GM20000 (cell line): Measurements from ENCODE around the gene ARHGAP8.

Experiments
- DNase-seq: peaks from one replicate; pipeline ENCODE4 v3.0.0; 2012; ENCODE audit warnings: low spot score
- TF ChIP-seq, protein P1 (sequence below): IDR thresholded peaks from 2 replicates; pipeline ENCODE4 v1.5.1; 2012; ENCODE audit warnings: mild to moderate bottlenecking, control low read depth; ENCODE audit errors: extremely low read depth, missing control alignments

Gene ARHGAP8

DNA sequence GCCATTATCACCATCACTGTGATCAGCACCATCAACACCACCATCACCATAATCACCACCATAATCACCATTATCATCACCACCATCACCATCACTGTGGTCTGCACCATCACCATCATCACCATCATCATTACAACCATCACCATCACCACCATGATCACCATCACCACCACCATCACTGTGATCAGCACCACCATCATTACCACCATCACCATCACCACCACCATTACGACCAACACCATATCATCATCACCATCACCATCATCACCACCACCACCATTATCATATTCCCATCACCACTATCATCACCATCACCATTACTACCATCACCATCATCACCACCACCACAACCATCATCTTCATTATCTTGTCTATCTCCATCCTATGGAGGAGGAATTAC, 132.2 kb downstream of the ARHGAP8 start:
- no peak for DNase-seq
- TF ChIP-seq, protein P1, sequence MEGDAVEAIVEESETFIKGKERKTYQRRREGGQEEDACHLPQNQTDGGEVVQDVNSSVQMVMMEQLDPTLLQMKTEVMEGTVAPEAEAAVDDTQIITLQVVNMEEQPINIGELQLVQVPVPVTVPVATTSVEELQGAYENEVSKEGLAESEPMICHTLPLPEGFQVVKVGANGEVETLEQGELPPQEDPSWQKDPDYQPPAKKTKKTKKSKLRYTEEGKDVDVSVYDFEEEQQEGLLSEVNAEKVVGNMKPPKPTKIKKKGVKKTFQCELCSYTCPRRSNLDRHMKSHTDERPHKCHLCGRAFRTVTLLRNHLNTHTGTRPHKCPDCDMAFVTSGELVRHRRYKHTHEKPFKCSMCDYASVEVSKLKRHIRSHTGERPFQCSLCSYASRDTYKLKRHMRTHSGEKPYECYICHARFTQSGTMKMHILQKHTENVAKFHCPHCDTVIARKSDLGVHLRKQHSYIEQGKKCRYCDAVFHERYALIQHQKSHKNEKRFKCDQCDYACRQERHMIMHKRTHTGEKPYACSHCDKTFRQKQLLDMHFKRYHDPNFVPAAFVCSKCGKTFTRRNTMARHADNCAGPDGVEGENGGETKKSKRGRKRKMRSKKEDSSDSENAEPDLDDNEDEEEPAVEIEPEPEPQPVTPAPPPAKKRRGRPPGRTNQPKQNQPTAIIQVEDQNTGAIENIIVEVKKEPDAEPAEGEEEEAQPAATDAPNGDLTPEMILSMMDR: no peak

DNA sequence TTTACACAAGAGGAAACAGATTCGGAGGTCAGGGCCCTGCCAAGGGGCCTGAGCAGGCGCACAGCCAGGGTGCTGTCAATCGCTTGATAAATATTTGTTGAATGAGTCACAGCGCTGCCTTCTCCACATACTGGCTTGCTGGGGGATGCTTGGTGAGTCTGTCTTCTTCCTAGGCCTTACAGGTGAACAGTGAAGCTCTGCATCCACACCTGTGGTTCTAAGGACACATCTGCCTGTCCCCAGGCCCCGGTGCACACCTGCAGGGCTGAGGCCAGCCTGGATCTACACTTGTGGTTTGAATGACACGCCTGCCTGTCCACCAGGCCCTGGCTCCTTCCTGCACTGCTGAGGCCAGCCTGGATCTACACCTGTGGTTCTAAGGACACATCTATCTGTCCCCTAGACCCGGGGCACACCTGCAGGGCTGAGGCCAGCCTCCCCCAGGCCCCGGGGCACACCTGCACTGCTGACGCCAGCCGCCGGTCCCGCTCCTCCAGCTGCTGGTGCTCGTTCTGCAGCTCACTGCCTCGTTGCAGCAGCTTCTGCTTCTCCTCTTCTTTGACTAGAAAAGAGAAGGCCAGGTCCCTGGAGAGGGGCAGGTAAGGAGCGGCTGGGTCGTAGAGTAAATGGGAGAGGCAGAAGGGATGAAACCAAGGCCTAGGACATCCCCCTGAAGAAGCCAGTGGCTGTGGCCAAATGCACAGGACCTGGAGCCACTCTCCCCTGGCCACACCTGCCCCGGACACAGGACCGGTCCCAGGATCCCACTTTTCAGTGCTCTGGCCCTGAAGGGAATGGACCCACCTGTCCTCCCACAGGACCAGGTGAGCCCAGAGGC, 132.8 kb downstream of the ARHGAP8 start:
- DNase-seq: no peak
- TF ChIP-seq, protein P1: no peak

DNA sequence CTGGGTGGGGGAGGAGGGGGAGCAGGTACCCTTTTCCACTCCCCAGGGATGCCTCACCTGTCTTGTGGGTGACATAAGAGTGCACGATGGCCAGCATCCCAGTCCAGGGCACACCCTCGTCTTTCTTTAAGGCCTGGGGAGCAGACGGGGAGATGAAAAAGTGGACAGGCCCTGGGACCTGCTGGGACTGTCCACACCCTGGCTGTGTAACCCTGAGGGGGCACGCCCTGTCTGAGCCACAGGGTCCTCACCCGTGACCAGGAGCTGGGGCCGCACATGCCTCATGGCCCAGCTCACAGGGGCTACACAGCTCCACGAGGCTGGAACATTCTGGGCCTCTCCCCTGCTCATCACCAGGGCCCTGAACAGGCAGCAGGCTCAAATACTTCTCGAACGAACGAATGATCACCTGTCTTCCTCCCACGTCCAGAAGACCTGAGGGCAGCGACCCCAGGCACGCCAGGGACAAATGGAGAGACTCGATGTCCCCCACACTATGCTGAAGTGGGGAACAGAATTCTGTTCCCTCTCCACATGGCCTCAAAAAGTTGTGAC, 133.5 kb downstream of the ARHGAP8 start:
- TF ChIP-seq, protein P1: no peak

DNA sequence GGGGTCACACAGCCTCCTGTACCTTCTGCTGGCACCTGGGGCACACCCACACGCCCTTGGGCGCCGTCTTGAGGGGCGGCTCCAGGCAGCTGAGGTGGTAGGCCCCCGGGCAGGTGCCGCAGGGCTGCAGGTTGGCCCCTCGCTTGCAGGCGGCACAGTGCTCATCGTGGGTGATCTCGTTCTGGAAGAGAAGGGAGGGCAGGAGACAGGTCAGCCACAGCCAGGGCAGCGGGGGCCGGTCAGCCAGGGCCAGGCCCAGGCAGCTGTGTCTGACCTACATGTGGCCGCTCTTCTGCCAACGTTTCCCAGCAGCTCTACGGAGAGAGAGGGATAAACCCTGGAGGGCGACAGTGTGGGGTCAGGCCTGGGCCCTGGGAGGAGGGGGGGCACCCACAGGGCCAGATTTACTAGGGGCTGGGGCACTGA, 135.6 kb downstream of the ARHGAP8 start:
- TF ChIP-seq, protein P1: no peak
- DNase-seq: no peak

More for the DNA sequence above, 133.5 kb downstream of the ARHGAP8 start:
- no peak for DNase-seq

DNA sequence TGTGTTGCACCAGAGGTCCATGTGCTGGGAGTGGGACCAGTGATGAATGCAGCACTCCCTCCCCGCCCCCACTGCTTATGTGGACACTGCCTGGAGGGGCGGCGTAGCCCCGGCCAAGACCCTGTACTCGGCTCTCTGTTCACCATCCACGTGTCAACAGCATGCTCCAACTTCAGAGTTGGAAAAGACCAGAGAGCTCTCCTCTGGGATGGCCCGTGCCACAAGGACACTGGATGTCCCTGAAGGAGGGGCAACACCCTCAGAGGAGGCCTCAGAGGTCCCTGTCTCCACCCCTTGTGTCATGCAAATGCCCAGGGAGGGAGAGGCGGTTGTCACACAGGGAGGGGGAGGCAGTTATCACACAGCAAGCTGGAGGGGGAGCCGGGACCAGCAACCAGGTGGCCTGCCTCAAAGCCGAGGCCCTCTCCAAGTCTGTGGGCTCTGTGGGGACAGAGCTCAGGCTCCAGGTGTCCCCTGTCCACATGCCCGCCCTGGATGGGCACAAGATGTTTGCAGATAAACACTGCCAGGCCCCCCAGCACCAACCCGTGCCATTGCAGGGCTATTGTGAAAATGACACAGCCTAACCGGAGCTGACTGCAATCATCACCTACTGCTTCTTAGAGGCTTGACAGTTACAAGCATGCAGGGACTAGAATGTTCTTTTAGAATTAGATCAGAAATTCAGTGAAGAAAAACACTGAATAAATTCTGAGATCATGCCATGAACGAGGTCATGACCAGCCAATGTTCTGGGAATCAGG, 136.3 kb downstream of the ARHGAP8 start:
- TF ChIP-seq, protein P1: no peak
- DNase-seq: no peak

DNA sequence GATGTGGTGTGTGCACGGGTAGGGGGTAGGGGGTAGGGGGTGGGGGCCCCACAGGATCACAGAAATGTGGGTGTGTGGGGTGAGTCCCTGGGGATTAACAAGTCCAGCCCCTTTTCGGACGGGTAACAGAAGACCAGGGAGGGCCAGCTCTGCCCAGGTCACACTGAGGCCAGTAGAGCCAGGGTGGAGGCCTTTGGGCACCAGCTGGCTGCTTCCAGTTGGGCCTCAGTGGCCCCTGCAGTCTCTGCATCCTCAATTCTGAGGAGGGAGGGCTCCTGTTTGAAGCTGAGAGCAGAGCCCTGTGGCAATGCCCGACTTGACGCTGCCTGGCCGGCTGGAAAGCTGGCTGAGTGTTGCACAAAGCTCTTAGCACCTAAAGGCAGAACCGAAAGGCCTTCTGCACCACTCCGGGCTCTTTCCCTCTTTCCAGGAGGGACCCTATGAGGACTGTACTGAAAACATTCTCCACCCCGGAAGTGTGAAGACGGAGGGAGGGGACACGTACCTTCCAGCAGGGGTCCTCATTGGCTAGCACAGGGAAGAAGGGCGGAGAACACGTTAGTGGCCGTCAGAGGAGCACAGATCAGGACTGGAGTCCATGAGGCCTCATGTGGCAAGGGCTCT, 137.0 kb downstream of the ARHGAP8 start:
- no peak for DNase-seq
- TF ChIP-seq, protein P1: no peak
